Measurements from ENCODE around the gene SAP130. TPM values are rescaled to one million over a fixed set of nuclear protein-coding genes. Genes with fewer than 3 reads are reported as not detected.

SAP130 gene
- total RNA-seq, 1 experiment from 2014 or later, result 18.8 TPM

DNA sequence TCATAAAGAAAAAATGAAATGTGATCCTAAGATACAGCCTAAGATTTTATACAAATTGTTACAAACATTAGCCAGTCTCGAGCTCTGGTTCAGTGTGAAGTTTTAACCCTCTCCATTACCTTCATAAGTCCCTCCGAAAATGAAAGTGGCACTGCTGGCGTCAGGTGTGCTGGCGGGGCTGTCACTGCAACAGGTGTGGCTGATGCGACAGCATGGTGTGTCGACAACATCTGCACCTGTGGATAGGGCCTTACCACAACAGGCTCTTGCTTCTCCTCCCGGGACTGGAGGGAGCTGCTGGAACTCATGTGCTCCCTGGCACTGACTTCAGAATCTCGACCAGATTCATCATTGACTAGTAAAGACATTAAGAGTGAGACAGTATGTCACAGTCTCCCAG lies 10.3 kb downstream of the SAP130 start:
- Mint-ChIP-seq H3K9me3 (ENCODE audit: unreplicated experiment) (no peaks in the 10 kb centered on the region), H3K27me3 (ENCODE audit: insufficient read depth, unreplicated experiment) (no peaks in the 10 kb centered on the region), H3K36me3 (ENCODE audit: insufficient read depth, unreplicated experiment) (peaks cover 60% of the 10 kb centered on the region), H3K4me1 (ENCODE audit: insufficient read depth, unreplicated experiment) (no peaks in the 10 kb centered on the region), H3K4me3 (ENCODE audit: unreplicated experiment) (no peak overlapping the region), H3K27ac (ENCODE audit: low read depth, unreplicated experiment) (no peak overlapping the region)
- TF ChIP-seq, protein P1, sequence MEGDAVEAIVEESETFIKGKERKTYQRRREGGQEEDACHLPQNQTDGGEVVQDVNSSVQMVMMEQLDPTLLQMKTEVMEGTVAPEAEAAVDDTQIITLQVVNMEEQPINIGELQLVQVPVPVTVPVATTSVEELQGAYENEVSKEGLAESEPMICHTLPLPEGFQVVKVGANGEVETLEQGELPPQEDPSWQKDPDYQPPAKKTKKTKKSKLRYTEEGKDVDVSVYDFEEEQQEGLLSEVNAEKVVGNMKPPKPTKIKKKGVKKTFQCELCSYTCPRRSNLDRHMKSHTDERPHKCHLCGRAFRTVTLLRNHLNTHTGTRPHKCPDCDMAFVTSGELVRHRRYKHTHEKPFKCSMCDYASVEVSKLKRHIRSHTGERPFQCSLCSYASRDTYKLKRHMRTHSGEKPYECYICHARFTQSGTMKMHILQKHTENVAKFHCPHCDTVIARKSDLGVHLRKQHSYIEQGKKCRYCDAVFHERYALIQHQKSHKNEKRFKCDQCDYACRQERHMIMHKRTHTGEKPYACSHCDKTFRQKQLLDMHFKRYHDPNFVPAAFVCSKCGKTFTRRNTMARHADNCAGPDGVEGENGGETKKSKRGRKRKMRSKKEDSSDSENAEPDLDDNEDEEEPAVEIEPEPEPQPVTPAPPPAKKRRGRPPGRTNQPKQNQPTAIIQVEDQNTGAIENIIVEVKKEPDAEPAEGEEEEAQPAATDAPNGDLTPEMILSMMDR (IDR thresholded peaks at IDR 0.05; ENCODE audit: unreplicated experiment), result no peak
- intact Hi-C loops (cut with micrococcal nuclease), result no loop called here
- CTCF ChIA-PET, result interaction anchor here (0.6 to 1.0 kb wide), 3 partner anchors 10 to 24 kb away, joined by 3 to 4 read pairs (median 3); no protein-coding TSS in a partner anchor
- no peak for DNase-seq (ENCODE audit: unreplicated experiment)
- POLR2A ChIA-PET, result no interaction called here
- no TSS peak for BruUV-seq (replicated peaks)

DNA sequence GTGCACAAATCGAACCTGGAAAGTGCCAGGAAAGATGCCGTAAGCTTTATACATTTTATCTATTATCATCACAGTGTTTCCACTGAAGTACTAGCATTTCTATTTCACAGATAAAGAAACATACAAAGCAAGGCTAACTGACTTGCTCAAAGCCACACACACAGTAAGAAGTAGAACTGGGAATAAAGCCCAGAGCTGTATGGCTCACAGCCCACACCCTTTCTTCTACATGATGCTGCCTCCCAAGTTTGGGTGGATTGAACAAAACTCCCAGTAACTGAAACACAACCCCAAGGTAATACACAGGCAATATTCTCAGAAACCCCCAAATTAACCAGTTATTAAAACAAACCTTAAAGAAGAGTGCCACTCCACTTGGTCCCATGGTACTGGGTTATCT lies 11.2 kb downstream of the SAP130 start:
- no peak overlapping the region for H3K27ac Mint-ChIP-seq (ENCODE audit: low read depth, unreplicated experiment)
- CTCF ChIA-PET, result interaction anchor here (0.6 kb wide), 1 partner anchor 47 kb away, joined by 3 read pairs; no protein-coding TSS in a partner anchor
- no peaks in the 10 kb centered on the region for H3K27me3 Mint-ChIP-seq (ENCODE audit: insufficient read depth, unreplicated experiment)
- no peak for DNase-seq (ENCODE audit: unreplicated experiment)
- no peaks in the 10 kb centered on the region for H3K9me3 Mint-ChIP-seq (ENCODE audit: unreplicated experiment)
- H3K4me3 Mint-ChIP-seq (ENCODE audit: unreplicated experiment), result no peak overlapping the region
- POLR2A ChIA-PET, result no interaction called here
- TF ChIP-seq, protein P1 (IDR thresholded peaks at IDR 0.05; ENCODE audit: unreplicated experiment), result no peak
- no TSS peak for BruUV-seq (replicated peaks)
- intact Hi-C loops (cut with micrococcal nuclease), result no loop called here
- peaks cover 60% of the 10 kb centered on the region for H3K36me3 Mint-ChIP-seq (ENCODE audit: insufficient read depth, unreplicated experiment)
- no peaks in the 10 kb centered on the region for H3K4me1 Mint-ChIP-seq (ENCODE audit: insufficient read depth, unreplicated experiment)

DNA sequence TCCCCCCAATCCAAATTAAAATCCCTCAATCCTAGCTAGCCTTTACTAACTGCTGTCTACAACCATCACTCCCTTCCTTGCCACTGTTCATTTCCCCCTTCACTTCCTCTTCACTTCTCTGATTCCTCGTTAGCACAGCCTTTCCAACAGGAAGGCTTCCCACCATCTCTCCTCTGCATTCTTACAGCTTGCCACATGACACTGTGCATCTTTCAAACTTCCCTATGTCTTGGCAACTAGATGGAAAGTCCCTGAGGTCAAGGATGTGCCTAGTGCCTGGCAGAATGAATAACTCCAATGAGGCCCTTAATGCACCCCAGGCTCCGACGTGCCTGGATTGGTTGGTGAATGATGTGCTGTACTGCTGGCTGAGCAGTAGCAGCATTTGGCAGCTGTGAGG lies 15.2 kb downstream of the SAP130 start:
- ChIA-PET POLR2A (interaction anchor here (1.0 kb wide), 1 partner anchor 16 kb away, joined by 3 read pairs; no protein-coding TSS in a partner anchor), CTCF (no interaction called here)
- Mint-ChIP-seq H3K4me3 (ENCODE audit: unreplicated experiment) (no peak overlapping the region), H3K27me3 (ENCODE audit: insufficient read depth, unreplicated experiment) (no peaks in the 10 kb centered on the region), H3K27ac (ENCODE audit: low read depth, unreplicated experiment) (no peak overlapping the region), H3K36me3 (ENCODE audit: insufficient read depth, unreplicated experiment) (peaks cover 78% of the 10 kb centered on the region), H3K9me3 (ENCODE audit: unreplicated experiment) (no peaks in the 10 kb centered on the region), H3K4me1 (ENCODE audit: insufficient read depth, unreplicated experiment) (no peaks in the 10 kb centered on the region)
- TF ChIP-seq, protein P1 (IDR thresholded peaks at IDR 0.05; ENCODE audit: unreplicated experiment), result no peak
- BruUV-seq (replicated peaks), result no TSS peak
- DNase-seq (ENCODE audit: unreplicated experiment), result no peak
- intact Hi-C loops (cut with micrococcal nuclease), result no loop called here

DNA sequence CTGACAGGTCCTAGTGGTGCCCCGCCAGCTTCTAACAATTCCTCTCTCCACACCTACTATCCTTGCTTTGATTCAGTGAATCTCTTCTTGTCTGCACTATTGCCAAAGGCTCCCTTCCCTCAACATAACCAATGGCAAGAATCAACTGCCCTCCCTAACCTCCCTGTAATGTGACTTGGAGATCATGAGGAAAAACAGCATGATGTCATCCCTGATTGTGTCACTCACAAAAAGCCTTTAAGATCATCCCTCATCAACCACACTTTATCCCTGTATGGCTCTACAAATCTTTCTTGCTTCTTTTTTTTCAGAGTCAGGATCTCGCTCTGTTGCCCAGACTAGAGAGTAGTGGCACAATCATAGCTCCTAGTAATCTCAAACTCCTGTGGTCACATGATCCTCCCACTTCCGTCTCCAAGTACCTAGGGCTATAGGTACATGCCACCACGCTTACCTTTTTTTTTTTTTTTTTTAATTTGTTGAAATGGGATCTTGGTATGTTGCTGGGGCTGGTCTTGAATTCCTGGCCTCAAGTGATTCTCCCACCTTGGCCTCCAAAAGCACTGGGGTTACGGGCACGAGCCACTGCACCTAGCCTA lies 19.7 kb downstream of the SAP130 start:
- H3K4me1 Mint-ChIP-seq (ENCODE audit: insufficient read depth, unreplicated experiment), result no peaks in the 10 kb centered on the region
- DNase-seq (ENCODE audit: unreplicated experiment), result no peak
- H3K4me3 Mint-ChIP-seq (ENCODE audit: unreplicated experiment), result no peak overlapping the region
- ChIA-PET CTCF (interaction anchor here (0.7 to 1.2 kb wide), 2 partner anchors 10 to 14 kb away, joined by 3 to 4 read pairs; no protein-coding TSS in a partner anchor), POLR2A (interaction anchor here (0.6 kb wide), 1 partner anchor 35 kb away, joined by 3 read pairs; no protein-coding TSS in a partner anchor)
- no peaks in the 10 kb centered on the region for H3K9me3 Mint-ChIP-seq (ENCODE audit: unreplicated experiment)
- no peaks in the 10 kb centered on the region for H3K27me3 Mint-ChIP-seq (ENCODE audit: insufficient read depth, unreplicated experiment)
- TF ChIP-seq, protein P1 (IDR thresholded peaks at IDR 0.05; ENCODE audit: unreplicated experiment), result no peak
- H3K36me3 Mint-ChIP-seq (ENCODE audit: insufficient read depth, unreplicated experiment), result peaks cover 84% of the 10 kb centered on the region
- intact Hi-C loops (cut with micrococcal nuclease), result no loop called here
- no TSS peak for BruUV-seq (replicated peaks)
- no peak overlapping the region for H3K27ac Mint-ChIP-seq (ENCODE audit: low read depth, unreplicated experiment)

Data from MCF 10A (cell line).